ENCODE measurements around the gene MMD2. TPM values are rescaled to one million over a fixed set of nuclear protein-coding genes. Genes with fewer than 3 reads are reported as not detected.
A peak's percentile ranks its signal among the peaks of the same experiment; 100 is the strongest.
"Not testable (repeated sequence)": the region's sequence is repeated elsewhere in the genome, so short reads cannot be mapped to it uniquely, and the experiment has no call there.

The MMD2 gene
- polyA plus RNA-seq, 1 donor from 2014 or later: 0.40 TPM

GRCh38 chr7:4973728-4974198 is 14.8 kb upstream of the MMD2 start:
- no peaks in the 10 kb centered on the region for H3K27me3 ChIP-seq (ENCODE audit: insufficient read depth, low read depth, low read length)
- H3K9ac ChIP-seq (ENCODE audit: low read length): peak overlapping the region; percentile 73
- no peaks in the 10 kb centered on the region for H3K9me2 ChIP-seq (ENCODE audit: insufficient read depth, low read length)
- peak overlapping the region; percentile 27 for H2AFZ ChIP-seq (ENCODE audit: low read depth, low read length)
- no peaks in the 10 kb centered on the region for H3K9me3 ChIP-seq (ENCODE audit: low read length)
- peak overlapping the region; percentile 61 for H3K27ac ChIP-seq (ENCODE audit: low read length)
- peak overlapping the region; percentile 80 for H3K4me3 ChIP-seq (ENCODE audit: low read length)
- peaks cover 14% of the 10 kb centered on the region for H3K79me2 ChIP-seq (replicated peaks; ENCODE audit: insufficient read depth, low read length)
- no peaks in the 10 kb centered on the region for H3K36me3 ChIP-seq (ENCODE audit: insufficient read depth, low read length)
- peak; percentile 58 for TF ChIP-seq RAD21 (conservative IDR thresholded peaks at IDR 0.05)
- peak; percentile 50 for TF ChIP-seq SMC3 (conservative IDR thresholded peaks at IDR 0.05; ENCODE audit: poor library complexity)
- peak; percentile 92 for TF ChIP-seq CTCF (IDR thresholded peaks at IDR 0.05; ENCODE audit: poor library complexity, severe bottlenecking)
- no peak for TF ChIP-seq EZH2 (IDR thresholded peaks at IDR 0.05; ENCODE audit: borderline replicate concordance, insufficient read depth, low read length, poor library complexity, severe bottlenecking)
- peak; percentile 87 for TF ChIP-seq POLR2AphosphoS5 (IDR thresholded peaks at IDR 0.05)
- no peak for TF ChIP-seq EP300 (conservative IDR thresholded peaks at IDR 0.05; ENCODE audit: poor library complexity, severe bottlenecking)
- TF ChIP-seq REST (IDR thresholded peaks at IDR 0.05; ENCODE audit: borderline replicate concordance): no peak
- no peak for TF ChIP-seq TAF1 (IDR thresholded peaks at IDR 0.05; ENCODE audit: low read depth)
- TF ChIP-seq MXI1 (conservative IDR thresholded peaks at IDR 0.05; ENCODE audit: poor library complexity, severe bottlenecking): peak; percentile 30
- H3F3A ChIP-seq (ENCODE audit: insufficient read depth, low read length, poor library complexity, severe bottlenecking): no peaks in the 10 kb centered on the region
- no peak overlapping the region for H3K4me2 ChIP-seq (ENCODE audit: low read length)
- H4K20me1 ChIP-seq (ENCODE audit: insufficient read depth): no peaks in the 10 kb centered on the region

- H3K27ac ChIP-seq (ENCODE audit: low read length); H3K4me2 ChIP-seq (ENCODE audit: low read length); H3K27me3 ChIP-seq (ENCODE audit: insufficient read depth, low read depth, low read length); H3K79me2 ChIP-seq (replicated peaks; ENCODE audit: insufficient read depth, low read length); H3K9me3 ChIP-seq (ENCODE audit: low read length); H3K4me3 ChIP-seq (ENCODE audit: low read length); H3K36me3 ChIP-seq (ENCODE audit: insufficient read depth, low read length); H3F3A ChIP-seq (ENCODE audit: insufficient read depth, low read length, poor library complexity, severe bottlenecking); H4K20me1 ChIP-seq (ENCODE audit: insufficient read depth); H3K9ac ChIP-seq (ENCODE audit: low read length); H3K9me2 ChIP-seq (ENCODE audit: insufficient read depth, low read length); H2AFZ ChIP-seq (ENCODE audit: low read depth, low read length): not testable (repeated sequence)
Observed at GRCh38 chr7:4972446-4972845, 13.5 kb upstream of the MMD2 start.

Data from neural cell (in vitro differentiated cells).